Ecto neural progenitor cell (in vitro differentiated cells): ENCODE results near the gene FAS.

Experiments
- DNase-seq: peaks from one replicate; pipeline ENCODE4 v3.0.0-alpha.2; 2018; ENCODE audit warnings: low spot score

FAS gene

DNA sequence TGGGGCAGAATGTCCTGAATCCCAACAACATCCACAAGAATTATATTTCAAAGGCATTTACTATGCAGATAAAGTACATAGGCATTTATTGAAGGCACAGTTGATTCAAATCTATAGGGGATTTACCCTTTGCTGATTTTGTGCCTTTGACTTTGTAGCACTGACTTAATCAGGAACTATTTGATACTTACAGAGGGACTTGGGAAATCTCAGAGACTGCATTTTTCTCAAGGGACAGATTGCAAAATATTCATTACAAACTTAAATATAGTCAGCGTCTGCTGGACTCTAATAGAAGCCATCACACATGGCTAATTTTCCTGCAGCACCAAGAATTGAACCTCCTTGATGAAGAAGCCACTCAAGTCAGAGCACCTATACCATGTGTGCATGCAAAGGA, 44.9 kb downstream of the FAS start:
- DNase-seq, result no peak

DNA sequence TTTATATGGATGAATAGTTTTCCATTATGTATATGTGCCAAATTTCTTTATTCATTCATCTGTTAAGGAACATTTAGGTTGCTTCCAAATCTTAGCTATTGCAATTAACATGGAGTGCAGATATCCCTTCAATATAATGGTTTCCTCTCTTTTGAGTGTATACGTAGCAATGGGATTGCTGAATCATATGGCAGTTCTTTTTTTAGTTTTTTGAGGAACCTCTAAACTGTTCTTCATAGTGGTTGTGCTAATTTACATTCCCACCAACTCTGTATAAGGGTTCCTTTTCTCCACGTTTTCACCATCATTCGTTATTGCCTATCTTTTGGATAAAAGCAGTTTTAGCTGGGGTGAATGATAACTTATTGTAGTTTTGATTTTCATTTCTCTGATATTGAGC, 46.5 kb downstream of the FAS start:
- no peak for DNase-seq

GRCh38 chr10:89042562-89042961, 52.0 kb downstream of the FAS start:
- no peak for DNase-seq

GRCh38 chr10:89043052-89043451, 52.5 kb downstream of the FAS start:
- no peak for DNase-seq

DNA sequence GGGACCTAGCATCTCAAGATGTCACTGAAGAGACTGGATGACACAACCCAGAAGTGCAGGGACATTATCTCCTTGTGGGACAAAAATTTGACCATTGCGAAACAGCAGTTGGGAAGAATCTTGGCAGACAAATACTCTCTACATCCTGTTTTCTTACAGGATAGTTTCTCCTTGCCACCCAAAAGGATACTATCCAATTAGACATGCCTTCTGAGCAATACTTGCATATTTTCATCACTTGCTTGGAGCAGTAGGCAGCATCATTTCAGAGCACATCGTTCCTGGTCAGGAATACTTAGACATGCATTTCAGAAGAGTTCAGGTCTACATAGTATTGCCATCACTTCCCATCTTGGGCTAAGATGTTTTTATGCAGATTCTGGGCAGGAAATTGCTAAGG, 56.8 kb downstream of the FAS start:
- no peak for DNase-seq

- no peak for DNase-seq
Measured at GRCh38 chr10:89051593-89051992, 61.0 kb downstream of the FAS start.

DNA sequence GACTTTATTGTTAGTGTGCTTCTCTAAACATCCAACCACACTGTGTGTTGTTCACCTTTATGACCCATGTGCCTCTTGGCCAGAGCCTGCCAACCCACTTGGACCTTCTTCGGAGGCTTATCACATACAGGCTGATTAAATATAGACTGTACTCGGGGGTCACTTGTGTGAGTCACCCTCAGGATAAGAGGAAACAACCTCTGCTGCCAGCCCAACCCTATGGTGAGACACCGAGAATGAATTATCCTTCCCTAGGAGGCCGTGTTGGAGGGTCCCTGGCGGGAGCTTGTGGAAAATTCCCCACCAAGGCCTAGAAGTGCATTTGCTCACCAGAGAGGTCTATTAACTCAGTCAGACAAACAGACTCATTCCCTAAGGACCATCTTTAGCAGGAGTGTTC, 63.0 kb downstream of the FAS start:
- no peak for DNase-seq

DNA sequence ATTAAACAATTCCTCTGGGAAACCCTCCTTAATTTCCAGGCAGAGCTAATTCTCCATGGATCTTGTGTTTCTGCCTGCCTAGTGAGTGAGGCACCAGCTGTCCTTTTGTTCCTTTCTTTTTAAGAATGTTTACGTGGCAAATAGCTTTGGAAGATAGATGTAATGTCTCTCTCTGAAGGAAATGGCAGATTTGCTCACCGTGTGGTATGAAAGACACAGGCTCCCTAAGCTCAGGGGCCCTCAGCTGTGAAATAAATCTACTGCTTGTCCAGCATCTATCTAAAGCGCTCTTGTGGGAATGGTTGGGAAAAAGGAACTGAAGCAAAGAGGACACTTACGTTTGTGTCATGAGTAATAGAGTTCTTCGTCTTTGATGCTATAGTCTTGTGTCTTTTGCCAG, 64.6 kb downstream of the FAS start:
- no peak for DNase-seq

DNA sequence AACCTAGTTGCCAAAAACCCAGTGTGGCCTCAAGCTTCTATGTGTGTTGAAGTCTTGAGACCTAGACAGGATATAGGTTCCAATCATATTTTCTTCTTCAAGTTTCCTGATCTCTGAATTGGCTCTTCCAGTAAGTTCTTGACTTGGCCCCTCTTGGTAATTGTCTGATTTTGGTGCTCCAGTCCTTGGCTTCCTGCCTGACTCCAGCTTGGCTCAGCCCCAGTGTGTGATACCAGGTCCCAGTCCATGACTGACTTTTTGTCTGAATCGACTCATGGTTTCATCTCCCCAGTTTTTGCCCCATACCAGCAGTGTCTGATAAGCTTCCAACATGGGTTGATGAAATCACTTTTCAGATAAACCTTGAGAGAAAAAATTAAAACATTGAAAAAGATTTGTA, 72.3 kb downstream of the FAS start:
- no peak for DNase-seq

DNA sequence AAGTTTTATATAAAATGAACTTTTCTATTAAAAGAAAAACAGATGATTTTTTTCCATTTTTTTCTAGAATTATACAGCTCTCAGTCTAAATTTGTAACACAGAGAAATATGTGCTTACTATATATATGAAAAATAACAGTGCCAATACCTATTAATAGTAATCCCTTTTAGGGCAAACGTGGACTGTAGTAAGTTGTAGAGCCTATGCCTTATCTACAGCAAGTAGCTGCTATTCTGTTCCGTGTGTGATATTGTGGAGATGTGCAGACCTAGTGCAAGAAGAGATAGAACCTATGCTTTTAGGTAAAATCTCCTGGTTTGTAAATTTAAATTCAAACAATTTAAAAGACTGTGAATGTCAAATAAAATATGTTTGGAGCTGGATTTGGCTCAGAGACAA, 72.9 kb downstream of the FAS start:
- no peak for DNase-seq

- no peak for DNase-seq
Measured at GRCh38 chr10:89064748-89065147, 74.2 kb downstream of the FAS start.
